HepG2 (cell line): ENCODE measurements around the gene BRD8. TPM values are rescaled to one million over a fixed set of nuclear protein-coding genes. Genes with fewer than 3 reads are reported as not detected.
A peak's percentile ranks its signal among the peaks of the same experiment; 100 is the strongest.

ENCODE experiments used
- FUBP1 ChIP-seq: sonication (generic); formaldehyde crosslinking; IDR thresholded peaks from 2 replicates; pipeline ENCODE4 v1.5.1; 2020; ENCODE audit warnings: missing genetic modification reagents, mild to moderate bottlenecking, borderline replicate concordance
- GATAD1 ChIP-seq: IDR thresholded peaks from 2 replicates; pipeline ENCODE4 v1.6.1; 2016; ENCODE audit warnings: missing genetic modification reagents, missing compliant biosample characterization
- HDAC2 ChIP-seq: sonication (generic); formaldehyde crosslinking; IDR thresholded peaks from 2 replicates; pipeline ENCODE4 v1.4.0; 2020; ENCODE audit warnings: missing genetic modification reagents
- HOXA7 ChIP-seq: sonication (generic); formaldehyde crosslinking; IDR thresholded peaks from 2 replicates; pipeline ENCODE4 v1.8.1; 2022; ENCODE audit warnings: mild to moderate bottlenecking, missing genetic modification reagents, moderate library complexity
- MAX ChIP-seq: IDR thresholded peaks from 2 replicates; pipeline ENCODE4 v1.6.1; 2012; ENCODE audit warnings: inconsistent platforms
- MXD4 ChIP-seq: IDR thresholded peaks from 2 replicates; pipeline ENCODE4 v1.6.1; 2016; ENCODE audit warnings: mild to moderate bottlenecking, missing biosample characterization, missing genetic modification reagents
- PPARG ChIP-seq: conservative IDR thresholded peaks from 2 replicates; pipeline ENCODE4 v1.6.1; 2016; ENCODE audit warnings: missing biosample characterization, missing genetic modification reagents
- RELA ChIP-seq: sonication (generic); formaldehyde crosslinking; IDR thresholded peaks from 2 replicates; pipeline ENCODE4 v1.4.0; 2020; ENCODE audit warnings: missing genetic modification reagents
- SMARCC2 ChIP-seq: fragments of 450-650 bp; IDR thresholded peaks from 2 replicates; pipeline ENCODE4 v1.6.1; 2017; ENCODE audit warnings: antibody characterized with exemption, mild to moderate bottlenecking
- SMC3 ChIP-seq: IDR thresholded peaks from 2 replicates; pipeline ENCODE4 v1.6.1; 2011; ENCODE audit warnings: low read length, improper control_type of control experiment
- SNAI1 ChIP-seq: sonication (generic); formaldehyde crosslinking; IDR thresholded peaks from 2 replicates; pipeline ENCODE4 v1.5.0; 2020; ENCODE audit warnings: mild to moderate bottlenecking, missing genetic modification reagents, borderline replicate concordance
- SRSF1 ChIP-seq: fragments of 200-400 bp; formaldehyde crosslinking; optimal IDR thresholded peaks from 2 replicates; pipeline ENCODE3; 2017; ENCODE audit warnings: mild to moderate bottlenecking, low read depth, low read length, moderate library complexity
- TP53 ChIP-seq: sonication (generic); formaldehyde crosslinking; conservative IDR thresholded peaks from 2 replicates; pipeline ENCODE4 v1.4.0; 2020; ENCODE audit warnings: missing genetic modification reagents
- TRIM22 ChIP-seq: fragments of 450-650 bp; IDR thresholded peaks from 2 replicates; pipeline ENCODE4 v1.6.1; 2017
- ZBTB42 ChIP-seq: sonication (generic); formaldehyde crosslinking; IDR thresholded peaks from 2 replicates; pipeline ENCODE4 v1.5.0; 2020; ENCODE audit warnings: mild to moderate bottlenecking, missing genetic modification reagents
- ZIK1 ChIP-seq: sonication (generic); formaldehyde crosslinking; IDR thresholded peaks from 2 replicates; pipeline ENCODE4 v1.5.0; 2020; ENCODE audit warnings: mild to moderate bottlenecking, low read depth, missing genetic modification reagents, borderline replicate concordance
- ZKSCAN5 ChIP-seq: sonication (generic); formaldehyde crosslinking; IDR thresholded peaks from 2 replicates; pipeline ENCODE4 v1.5.1; 2020; ENCODE audit warnings: mild to moderate bottlenecking, missing genetic modification reagents
- ZNF430 ChIP-seq: sonication (generic); formaldehyde crosslinking; IDR thresholded peaks from 2 replicates; pipeline ENCODE4 v1.9.0; 2021; ENCODE audit warnings: mild to moderate bottlenecking, missing genetic modification reagents
- ZNF512B ChIP-seq: sonication (generic); formaldehyde crosslinking; IDR thresholded peaks from 2 replicates; pipeline ENCODE4 v1.5.1; 2020; ENCODE audit warnings: missing genetic modification reagents, mild to moderate bottlenecking, borderline replicate concordance
- ZNF550 ChIP-seq: sonication (generic); formaldehyde crosslinking; IDR thresholded peaks from 2 replicates; pipeline ENCODE4 v1.4.0; 2020; ENCODE audit warnings: mild to moderate bottlenecking, missing genetic modification reagents, borderline replicate concordance
- ZNF558 ChIP-seq: sonication (generic); formaldehyde crosslinking; IDR thresholded peaks from 2 replicates; pipeline ENCODE4 v1.9.0; 2022; ENCODE audit warnings: mild to moderate bottlenecking, missing genetic modification reagents, borderline replicate concordance
- ZNF576 ChIP-seq: sonication (generic); formaldehyde crosslinking; IDR thresholded peaks from 2 replicates; pipeline ENCODE4 v1.4.0; 2020; ENCODE audit warnings: mild to moderate bottlenecking, missing genetic modification reagents
- ZNF672 ChIP-seq: sonication (generic); formaldehyde crosslinking; IDR thresholded peaks from 2 replicates; pipeline ENCODE4 v1.8.1; 2022; ENCODE audit warnings: missing genetic modification reagents
- ZNF772 ChIP-seq: sonication (generic); formaldehyde crosslinking; IDR thresholded peaks from 2 replicates; pipeline ENCODE4 v1.5.0; 2020; ENCODE audit warnings: mild to moderate bottlenecking, missing genetic modification reagents
- ZNF850 ChIP-seq: sonication (generic); formaldehyde crosslinking; conservative IDR thresholded peaks from 2 replicates; pipeline ENCODE4 v1.9.0; 2021; ENCODE audit warnings: mild to moderate bottlenecking, missing genetic modification reagents
- polyA plus RNA-seq, 8 experiments: library from polyadenylated mRNA; depleted of rRNA in 3 of 8; stranded (reverse) in 7 of 8; unstranded in 1 of 8; fragments of >200 nt; fragmentation: Illumina TruSeq in 4 of 8; extraction: Trizol in 4 of 8; gene quantifications; 2 replicates each; pipeline versions ENCODE4 v1.2.1 to v1.2.3, GENCODE V29; 2011 to 2016; ENCODE audit warnings: low read depth in 4 of 8, missing spikeins in 1 of 8, mixed read lengths in 1 of 8; ENCODE audit not compliant: insufficient read depth in 1 of 8
- total RNA-seq, 5 experiments: library from RNA; depleted of rRNA; stranded (reverse); fragments of >200 nt; fragmentation: Illumina TruSeq; extraction: Trizol; gene quantifications; 2 replicates each; pipeline ENCODE4 v1.2.3, GENCODE V29; 2016; ENCODE audit warnings: low read depth in 1 of 5

BRD8 gene
- total and polyA plus RNA-seq, 2 of the 13 experiments (the other 11 are each of a cell fraction or from before 2014, with no cell fraction given): 62.5 to 71.1 TPM

- TF ChIP-seq FUBP1 (no peak), TRIM22 (no peak), ZNF672 (CRISPR knock-in tag) (no peak), ZNF576 (CRISPR knock-in tag) (no peak), ZNF430 (CRISPR knock-in tag) (no peak), MXD4 (0 out of 2 replicates have a peak, but pooled peaks have one; percentile 17), ZIK1 (CRISPR knock-in tag) (no peak), ZNF850 (CRISPR knock-in tag) (no peak), ZNF772 (CRISPR knock-in tag) (no peak), SMC3 (peak; percentile 57), SMARCC2 (no peak), ZNF550 (CRISPR knock-in tag) (no peak), ZNF558 (CRISPR knock-in tag) (no peak), ZBTB42 (CRISPR knock-in tag) (no peak), GATAD1 (0 out of 2 replicates have a peak, but pooled peaks have one; percentile 25), PPARG (CRISPR knock-in tag) (no peak), RELA (CRISPR knock-in tag) (no peak), TP53 (CRISPR knock-in tag) (no peak), HOXA7 (no peak), ZKSCAN5 (CRISPR knock-in tag) (no peak), HDAC2 (CRISPR knock-in tag) (no peak), MAX (no peak), SNAI1 (CRISPR knock-in tag) (no peak), ZNF512B (CRISPR knock-in tag) (no peak), SRSF1 (no peak)
These were observed 1.9 kb upstream of the BRD8 start (continued) for GRCh38 chr5:138180183-138180782.
